SK-N-SH (cell line): Measurements from ENCODE around the gene ROR2. TPM values are rescaled to one million over a fixed set of nuclear protein-coding genes. Genes with fewer than 3 reads are reported as not detected.

Experiments
- CTCF ChIA-PET: fragments of 300-600, 350-600 bp; formaldehyde crosslinking; extraction: SDS; loops from one replicate; lab custom pipeline; 2021; lab: Yijun Ruan, JAX
- POLR2A ChIA-PET: fragments of 350-600 bp; sonication (Branson Sonifier 250); formaldehyde crosslinking; extraction: SDS; loops from one replicate; lab custom pipeline; 2020; ENCODE audit warnings: antibody characterized with exemption, inconsistent platforms; lab: Yijun Ruan, JAX
- DNase-seq: peaks from one replicate; pipeline ENCODE4 v3.0.0; 2012
- H2AFZ ChIP-seq: fragments of 200-600 bp; sonication (generic); 2 replicates; pipeline ENCODE4 v1.8.1; 2016; ENCODE audit warnings: antibody characterized with exemption, mild to moderate bottlenecking, low read depth
- H3F3A ChIP-seq: fragments of 200-600 bp; sonication (generic); replicated peaks from 2 replicates; pipeline ENCODE3; 2016; ENCODE audit warnings: antibody characterized with exemption, mild to moderate bottlenecking; ENCODE audit not compliant: insufficient read depth
- H3K27ac ChIP-seq, 2 experiments: fragments of 200-500 bp in 1 of 2; fragments of 200-600 bp in 1 of 2; sonication (Bioruptor generic) in 1 of 2; sonication (generic), shearing (Covaris generic) in 1 of 2; 2 replicates each; pipeline versions ENCODE4 v1.5.1 to v1.6.1; 2014 to 2016; ENCODE audit warnings: low read depth in 2 of 2, inconsistent platforms in 1 of 2, low read length in 1 of 2, mild to moderate bottlenecking in 1 of 2, mixed read lengths in 1 of 2
- H3K27me3 ChIP-seq: fragments of 200-600 bp; sonication (generic), shearing (Covaris generic); 2 replicates; pipeline ENCODE4 v1.6.1; 2016; ENCODE audit warnings: mixed run types; ENCODE audit not compliant: insufficient read depth
- H3K36me3 ChIP-seq, 2 experiments: fragments of 200-500 bp in 1 of 2; fragments of 200-600 bp in 1 of 2; sonication (Bioruptor generic) in 1 of 2; sonication (generic) in 1 of 2; replicated peaks in 1 of 2; 2 replicates each; pipeline versions ENCODE3 to v1.5.1; 2014 to 2016; ENCODE audit warnings: low read length in 1 of 2, mild to moderate bottlenecking in 1 of 2; ENCODE audit not compliant: insufficient read depth in 2 of 2, control insufficient read depth in 1 of 2
- H3K4me1 ChIP-seq, 2 experiments: fragments of 200-500 bp in 1 of 2; fragments of 200-600 bp in 1 of 2; sonication (Bioruptor generic) in 1 of 2; sonication (generic), shearing (Covaris generic) in 1 of 2; 2 replicates each; pipeline versions ENCODE4 v1.5.1 to v1.6.1; 2014 to 2016; ENCODE audit warnings: low read depth in 1 of 2, low read length in 1 of 2, mixed run types in 1 of 2; ENCODE audit not compliant: insufficient read depth in 2 of 2, control insufficient read depth in 1 of 2
- H3K4me2 ChIP-seq: fragments of 200-600 bp; sonication (generic), shearing (Covaris generic); 2 replicates; pipeline ENCODE4 v1.6.1; 2017; ENCODE audit warnings: mixed run types
- H3K4me3 ChIP-seq, 2 experiments: fragments of 200-500 bp in 1 of 2; fragments of 200-600 bp in 1 of 2; sonication (Bioruptor generic) in 1 of 2; sonication (generic), shearing (Covaris generic) in 1 of 2; 2 replicates each; pipeline versions ENCODE4 v1.5.1 to v1.8.1; 2014 to 2016; ENCODE audit warnings: low read depth in 2 of 2, inconsistent platforms in 1 of 2, low read length in 1 of 2, mild to moderate bottlenecking in 1 of 2, mixed read lengths in 1 of 2, moderate library complexity in 1 of 2
- H3K79me2 ChIP-seq: fragments of 200-600 bp; sonication (generic); 2 replicates; pipeline ENCODE4 v1.8.1; 2017; ENCODE audit warnings: mild to moderate bottlenecking; ENCODE audit not compliant: insufficient read depth
- H3K9ac ChIP-seq: fragments of 200-600 bp; sonication (generic); 2 replicates; pipeline ENCODE4 v1.6.1; 2017; ENCODE audit warnings: mixed run types
- H3K9me2 ChIP-seq: fragments of 200-600 bp; sonication (generic); 2 replicates; pipeline ENCODE4 v1.6.1; 2017; ENCODE audit warnings: mixed run types
- H3K9me3 ChIP-seq: fragments of 200-600 bp; sonication (generic); 2 replicates; pipeline ENCODE4 v1.6.1; 2017; ENCODE audit warnings: mixed run types, mild to moderate bottlenecking, moderate library complexity
- H4K20me1 ChIP-seq: fragments of 200-600 bp; sonication (generic); 2 replicates; pipeline ENCODE4 v1.6.1; 2017; ENCODE audit warnings: mild to moderate bottlenecking, mixed run types; ENCODE audit not compliant: insufficient read depth
- ELF1 ChIP-seq: IDR thresholded peaks from 2 replicates; pipeline ENCODE4 v1.4.0; 2012
- EP300 ChIP-seq, 2 experiments: IDR thresholded peaks; 2 replicates each; pipeline versions ENCODE4 v1.4.0 to v1.6.1; 2012; ENCODE audit warnings: borderline replicate concordance in 1 of 2, low read depth in 1 of 2, low read length in 1 of 2
- EZH2phosphoT487 ChIP-seq: fragments of 200-600 bp; sonication (generic); IDR thresholded peaks from 2 replicates; pipeline ENCODE4 v1.6.1; 2017; ENCODE audit warnings: low read depth, mixed run types, mild to moderate bottlenecking, antibody characterized with exemption, moderate library complexity, borderline replicate concordance
- FOSL2 ChIP-seq: IDR thresholded peaks from 2 replicates; pipeline ENCODE4 v1.4.0; 2012; ENCODE audit warnings: low read depth, mild to moderate bottlenecking, moderate library complexity, borderline replicate concordance
- FOXJ3 ChIP-seq: sonication (generic); formaldehyde crosslinking; IDR thresholded peaks from 2 replicates; pipeline ENCODE4 v1.5.1; 2020; ENCODE audit warnings: mild to moderate bottlenecking, missing genetic modification reagents
- FOXM1 ChIP-seq: IDR thresholded peaks from 2 replicates; pipeline ENCODE4 v1.4.0; 2012; ENCODE audit warnings: low read depth, mild to moderate bottlenecking
- GABPA ChIP-seq: IDR thresholded peaks from 2 replicates; pipeline ENCODE4 v1.4.0; 2012; ENCODE audit warnings: low read depth, mild to moderate bottlenecking
- GATA2 ChIP-seq: sonication (generic); formaldehyde crosslinking; IDR thresholded peaks from 2 replicates; pipeline ENCODE4 v1.5.0; 2020; ENCODE audit warnings: mild to moderate bottlenecking, missing genetic modification reagents
- JUND ChIP-seq: IDR thresholded peaks from 2 replicates; pipeline ENCODE4 v1.4.0; 2012
- NFIC ChIP-seq: IDR thresholded peaks from 2 replicates; pipeline ENCODE4 v1.4.0; 2012; ENCODE audit warnings: borderline replicate concordance
- POLR2AphosphoS5 ChIP-seq: IDR thresholded peaks from 2 replicates; pipeline ENCODE4 v1.6.1; 2012; ENCODE audit warnings: low read depth, low read length
- RAD21 ChIP-seq: IDR thresholded peaks from 2 replicates; pipeline ENCODE4 v1.6.1; 2012; ENCODE audit warnings: mild to moderate bottlenecking, low read length
- RFX5 ChIP-seq: IDR thresholded peaks from 2 replicates; pipeline ENCODE4 v1.6.1; 2012; ENCODE audit warnings: mild to moderate bottlenecking, improper control_type of control experiment, low read length
- TAF1 ChIP-seq: IDR thresholded peaks from 2 replicates; pipeline ENCODE4 v1.6.1; 2012; ENCODE audit warnings: low read depth, mild to moderate bottlenecking, low read length, moderate library complexity, borderline replicate concordance
- TCF12 ChIP-seq: IDR thresholded peaks from 2 replicates; pipeline ENCODE4 v1.4.0; 2012
- WGBS: methylation state at CpG from one replicate; pipeline ENCODE4 v1.1.6; 2017; ENCODE audit warnings: low lambda C conversion rate; 5-methylcytosine and 5-hydroxymethylcytosine counted together
- polyA plus RNA-seq, 3 experiments: library from polyadenylated mRNA; depleted of rRNA; stranded (reverse); fragments of >200 nt; gene quantifications; 2 replicates each; pipeline ENCODE4 v1.2.3, GENCODE V29; 2012
- TF ChIP-seq, protein P1 (sequence below): fragments of 200-600 bp; sonication (generic); IDR thresholded peaks from 2 replicates; pipeline ENCODE4 v1.6.1; 2017; ENCODE audit warnings: antibody characterized with exemption, mild to moderate bottlenecking, moderate library complexity
- TF ChIP-seq, protein P2 (sequence below): IDR thresholded peaks from 2 replicates; pipeline ENCODE4; 2012
- TF ChIP-seq, protein P3 (sequence below): IDR thresholded peaks from 2 replicates; pipeline ENCODE4 v1.4.0; 2012; ENCODE audit warnings: low read depth, borderline replicate concordance
- TF ChIP-seq, protein P4 (sequence below): IDR thresholded peaks from 2 replicates; pipeline ENCODE4 v1.4.0; 2012; ENCODE audit warnings: low read depth, borderline replicate concordance
- TF ChIP-seq, protein P5 (sequence below): fragments of 150-350 bp; IDR thresholded peaks from 2 replicates; pipeline ENCODE4 v1.6.1; 2017; ENCODE audit warnings: antibody characterized with exemption, low read length, low read depth, borderline replicate concordance

Gene ROR2
- polyA plus RNA-seq, 1 of the 3 experiments (the other 2 are of a cell fraction), result 0.43 TPM

DNA sequence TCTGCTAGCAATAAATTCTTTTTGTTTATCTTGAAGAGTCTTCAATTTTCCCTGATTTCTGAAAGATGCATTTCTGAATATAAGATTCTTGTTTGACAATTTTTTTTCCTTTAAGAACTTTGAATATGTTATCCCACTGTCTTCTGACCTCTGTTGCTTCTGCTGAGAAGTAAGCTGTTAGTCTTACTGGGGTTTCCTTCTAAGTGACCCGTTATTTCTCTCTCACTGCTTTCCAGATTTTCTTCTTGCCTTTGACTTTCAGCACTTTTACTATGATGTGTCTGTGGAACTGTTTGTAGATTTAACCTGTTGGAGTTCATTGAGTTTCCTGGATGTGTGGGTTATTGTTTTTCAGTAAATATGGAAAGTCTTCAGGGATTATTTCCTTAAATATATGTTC is 321.1 kb downstream of the ROR2 start:
- Histone ChIP-seq H3K27me3 (no peaks in the 10 kb centered on the region), H3K36me3 (no peaks in the 10 kb centered on the region), H3K9me3 (no peaks in the 10 kb centered on the region), H2AFZ (no peak overlapping the region), H3K27ac (no peak overlapping the region), H3K79me2 (no peaks in the 10 kb centered on the region), H3K9ac (no peak overlapping the region), H4K20me1 (no peaks in the 10 kb centered on the region), H3K4me2 (no peak overlapping the region), H3F3A (no peaks in the 10 kb centered on the region), H3K4me3 (no peak overlapping the region), H3K4me1 (no peaks in the 10 kb centered on the region), H3K9me2 (no peaks in the 10 kb centered on the region)
- POLR2A ChIA-PET, result no interaction called here
- TF ChIP-seq JUND (no peak), FOXM1 (no peak), TCF12 (no peak), TAF1 (no peak), NFIC (no peak), GATA2 (CRISPR knock-in tag) (no peak), EP300 (IDR thresholded peaks at IDR 0.05; ENCODE audit: borderline replicate concordance in 1 of 2, low read depth in 1 of 2, low read length in 1 of 2) (no peak), FOSL2 (no peak), GABPA (no peak), ELF1 (no peak), EZH2phosphoT487 (no peak), POLR2AphosphoS5 (no peak), FOXJ3 (CRISPR knock-in tag) (no peak), RFX5 (no peak), RAD21 (no peak)
- TF ChIP-seq, protein P1, sequence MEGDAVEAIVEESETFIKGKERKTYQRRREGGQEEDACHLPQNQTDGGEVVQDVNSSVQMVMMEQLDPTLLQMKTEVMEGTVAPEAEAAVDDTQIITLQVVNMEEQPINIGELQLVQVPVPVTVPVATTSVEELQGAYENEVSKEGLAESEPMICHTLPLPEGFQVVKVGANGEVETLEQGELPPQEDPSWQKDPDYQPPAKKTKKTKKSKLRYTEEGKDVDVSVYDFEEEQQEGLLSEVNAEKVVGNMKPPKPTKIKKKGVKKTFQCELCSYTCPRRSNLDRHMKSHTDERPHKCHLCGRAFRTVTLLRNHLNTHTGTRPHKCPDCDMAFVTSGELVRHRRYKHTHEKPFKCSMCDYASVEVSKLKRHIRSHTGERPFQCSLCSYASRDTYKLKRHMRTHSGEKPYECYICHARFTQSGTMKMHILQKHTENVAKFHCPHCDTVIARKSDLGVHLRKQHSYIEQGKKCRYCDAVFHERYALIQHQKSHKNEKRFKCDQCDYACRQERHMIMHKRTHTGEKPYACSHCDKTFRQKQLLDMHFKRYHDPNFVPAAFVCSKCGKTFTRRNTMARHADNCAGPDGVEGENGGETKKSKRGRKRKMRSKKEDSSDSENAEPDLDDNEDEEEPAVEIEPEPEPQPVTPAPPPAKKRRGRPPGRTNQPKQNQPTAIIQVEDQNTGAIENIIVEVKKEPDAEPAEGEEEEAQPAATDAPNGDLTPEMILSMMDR, result no peak
- TF ChIP-seq, protein P2, sequence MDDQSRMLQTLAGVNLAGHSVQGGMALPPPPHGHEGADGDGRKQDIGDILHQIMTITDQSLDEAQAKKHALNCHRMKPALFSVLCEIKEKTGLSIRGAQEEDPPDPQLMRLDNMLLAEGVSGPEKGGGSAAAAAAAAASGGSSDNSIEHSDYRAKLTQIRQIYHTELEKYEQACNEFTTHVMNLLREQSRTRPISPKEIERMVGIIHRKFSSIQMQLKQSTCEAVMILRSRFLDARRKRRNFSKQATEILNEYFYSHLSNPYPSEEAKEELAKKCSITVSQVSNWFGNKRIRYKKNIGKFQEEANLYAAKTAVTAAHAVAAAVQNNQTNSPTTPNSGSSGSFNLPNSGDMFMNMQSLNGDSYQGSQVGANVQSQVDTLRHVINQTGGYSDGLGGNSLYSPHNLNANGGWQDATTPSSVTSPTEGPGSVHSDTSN, result no peak
- TF ChIP-seq, protein P3, sequence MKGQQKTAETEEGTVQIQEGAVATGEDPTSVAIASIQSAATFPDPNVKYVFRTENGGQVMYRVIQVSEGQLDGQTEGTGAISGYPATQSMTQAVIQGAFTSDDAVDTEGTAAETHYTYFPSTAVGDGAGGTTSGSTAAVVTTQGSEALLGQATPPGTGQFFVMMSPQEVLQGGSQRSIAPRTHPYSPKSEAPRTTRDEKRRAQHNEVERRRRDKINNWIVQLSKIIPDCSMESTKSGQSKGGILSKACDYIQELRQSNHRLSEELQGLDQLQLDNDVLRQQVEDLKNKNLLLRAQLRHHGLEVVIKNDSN, result no peak
- TF ChIP-seq, protein P4, sequence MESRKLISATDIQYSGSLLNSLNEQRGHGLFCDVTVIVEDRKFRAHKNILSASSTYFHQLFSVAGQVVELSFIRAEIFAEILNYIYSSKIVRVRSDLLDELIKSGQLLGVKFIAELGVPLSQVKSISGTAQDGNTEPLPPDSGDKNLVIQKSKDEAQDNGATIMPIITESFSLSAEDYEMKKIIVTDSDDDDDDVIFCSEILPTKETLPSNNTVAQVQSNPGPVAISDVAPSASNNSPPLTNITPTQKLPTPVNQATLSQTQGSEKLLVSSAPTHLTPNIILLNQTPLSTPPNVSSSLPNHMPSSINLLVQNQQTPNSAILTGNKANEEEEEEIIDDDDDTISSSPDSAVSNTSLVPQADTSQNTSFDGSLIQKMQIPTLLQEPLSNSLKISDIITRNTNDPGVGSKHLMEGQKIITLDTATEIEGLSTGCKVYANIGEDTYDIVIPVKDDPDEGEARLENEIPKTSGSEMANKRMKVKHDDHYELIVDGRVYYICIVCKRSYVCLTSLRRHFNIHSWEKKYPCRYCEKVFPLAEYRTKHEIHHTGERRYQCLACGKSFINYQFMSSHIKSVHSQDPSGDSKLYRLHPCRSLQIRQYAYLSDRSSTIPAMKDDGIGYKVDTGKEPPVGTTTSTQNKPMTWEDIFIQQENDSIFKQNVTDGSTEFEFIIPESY, result no peak
- TF ChIP-seq, protein P5, sequence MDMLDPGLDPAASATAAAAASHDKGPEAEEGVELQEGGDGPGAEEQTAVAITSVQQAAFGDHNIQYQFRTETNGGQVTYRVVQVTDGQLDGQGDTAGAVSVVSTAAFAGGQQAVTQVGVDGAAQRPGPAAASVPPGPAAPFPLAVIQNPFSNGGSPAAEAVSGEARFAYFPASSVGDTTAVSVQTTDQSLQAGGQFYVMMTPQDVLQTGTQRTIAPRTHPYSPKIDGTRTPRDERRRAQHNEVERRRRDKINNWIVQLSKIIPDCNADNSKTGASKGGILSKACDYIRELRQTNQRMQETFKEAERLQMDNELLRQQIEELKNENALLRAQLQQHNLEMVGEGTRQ, result no peak
- CTCF ChIA-PET, result no interaction called here
- no peak for DNase-seq
- WGBS, result 10% methylated on average over 1 of the region's 1 CpG
